Pancreas (tissue), 10 donors: Measurements from ENCODE around the gene CAMSAP3. TPM values are rescaled to one million over a fixed set of nuclear protein-coding genes. Genes with fewer than 3 reads are reported as not detected.
"Not testable (repeated sequence)": the region's sequence is repeated elsewhere in the genome, so short reads cannot be mapped to it uniquely, and the experiment has no call there.

ENCODE experiments used
- ATAC-seq, 4 donors: fragments of 200-7000 bp; cut with Tn5 transposase; one replicate each; pipeline versions ENCODE4 v1.8.0 to v1.9.1; 2020; ENCODE audit warnings: mild to moderate bottlenecking in 4 of 4, moderate library complexity in 4 of 4
- DNase-seq, 6 donors: peaks; one replicate each; pipeline ENCODE4 v3.0.0-alpha.2; 2020
- FAIRE-seq: peaks from 2 replicates; lab custom pipeline; 2012; peaks lifted over from hg19 to GRCh38; lab: Jason Lieb, UNC
- H3K27ac ChIP-seq, 4 donors: fragments of 200-600 bp; sonication (generic); 1 replicate in 3 of 4; 2 replicates in 1 of 4; pipeline versions ENCODE4 v1.5.0 to v1.8.0; 2020
- H3K27me3 ChIP-seq, 4 donors: fragments of 200-600 bp; one replicate each; pipeline ENCODE4 v1.8.0; 2021
- H3K36me3 ChIP-seq, 3 donors: fragments of 200-600 bp; sonication (generic) in 1 of 3; one replicate each; pipeline versions ENCODE4 v1.5.0 to v1.8.0; 2020 to 2021
- H3K4me1 ChIP-seq, 3 donors: fragments of 200-600 bp; one replicate each; pipeline ENCODE4 v1.8.0; 2021
- H3K4me3 ChIP-seq, 4 donors: fragments of 200-600 bp; sonication (generic) in 2 of 4; one replicate each; pipeline versions ENCODE4 v1.5.0 to v1.8.0; 2020 to 2021
- H3K9me3 ChIP-seq, 4 donors: fragments of 200-600 bp; one replicate each; pipeline ENCODE4 v1.8.0; 2021
- WGBS, 2 donors: extraction: QIAGEN DNeasy Blood & Tissue Kit; methylation state at CpG; one replicate each; pipeline ENCODE4 v1.1.7; 2013; 5-methylcytosine and 5-hydroxymethylcytosine counted together
- intact Hi-C, 3 donors: fragments of 100-400 bp; cut with DNase I; formaldehyde crosslinking; loops; one replicate each; pipeline versions ENCODE4 v1.11.1 to v1.14.2; 2022
- polyA plus RNA-seq, 2 donors: library from polyadenylated mRNA; stranded (reverse); fragments of 200-250 nt; gene quantifications; one replicate each; pipeline ENCODE4 v1.2.3, GENCODE V29; 2013
- total RNA-seq, 6 donors: library from RNA; stranded (reverse); fragmentation: NEBNext Ultra II Directional in 4 of 6; extraction: Animal tissue kit (Norgen Biotek cat#: 25700) in 4 of 6; gene quantifications; one replicate each; pipeline versions ENCODE4 v1.2.1 to v1.2.4, GENCODE V29; 2021 to 2023
- TF ChIP-seq, protein P1 (sequence below), 4 donors: fragments of 200-600 bp; sonication (generic) in 3 of 4; IDR thresholded peaks; one replicate each; pipeline versions ENCODE4 v1.5.0 to v1.8.0; 2021; ENCODE audit warnings: antibody characterized with exemption in 4 of 4
- donor health status: healthy with polysubstance abuse.
- donor health status: DM: no; HTN: no; CAD: no; lungs with moderate emphysema.
- donor health status: DM: no; HTN: no; CAD: no.
- donor health status: control.
- donor health status: control.
- donor health status: Bipolar disorder and iron deficiency.
- donor health status: DM: yes; HTN: yes; CAD: no.
- donor health status: DM: no; HTN: no; CAD: no.
- donor health status: DM: no; HTN: no; CAD: no.
- donor health status: DM: yes; HTN: yes; CAD: no.

CAMSAP3 gene
- total and polyA plus RNA-seq, 8 donors = 12.1 to 64.5 (median 23.5) TPM

DNA sequence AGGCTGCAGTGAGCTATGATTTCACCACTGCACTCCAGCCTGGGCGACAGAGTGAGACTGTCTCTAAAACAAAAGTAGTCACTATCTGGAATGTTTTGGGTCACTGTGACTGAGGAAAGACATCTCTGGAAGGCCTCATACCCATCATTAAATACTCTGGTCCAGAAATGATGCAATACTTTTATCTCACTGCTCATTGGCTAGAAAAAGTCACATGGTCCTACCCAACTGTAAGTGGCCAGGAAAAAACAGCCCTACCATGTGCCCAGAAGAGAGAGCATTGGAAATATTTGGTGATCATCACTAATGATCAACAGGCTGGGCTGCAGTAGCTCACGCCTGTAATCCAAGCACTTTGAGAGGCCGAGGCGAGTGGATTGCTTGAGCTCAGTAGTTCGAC lies 30.3 kb upstream of the CAMSAP3 start:
- no peak overlapping the region for H3K27ac ChIP-seq
- no peak overlapping the region for H3K4me3 ChIP-seq
- 55 to 79% methylated on average over 5 of the region's 5 CpGs for WGBS, 2 donors
- H3K36me3 ChIP-seq = no peaks in the 10 kb centered on the region
- intact Hi-C loops = loop anchor here (5.0 to 10.0 kb wide), 4 partner anchors 112 to 237 kb away; partner anchors contain the start of genes MCEMP1 (in 1 of the 3) and TRAPPC5 (in 1 of the 3)
- FAIRE-seq = no peak
- no peaks in the 10 kb centered on the region for H3K4me1 ChIP-seq
- ATAC-seq = no peak
- TF ChIP-seq, protein P1, sequence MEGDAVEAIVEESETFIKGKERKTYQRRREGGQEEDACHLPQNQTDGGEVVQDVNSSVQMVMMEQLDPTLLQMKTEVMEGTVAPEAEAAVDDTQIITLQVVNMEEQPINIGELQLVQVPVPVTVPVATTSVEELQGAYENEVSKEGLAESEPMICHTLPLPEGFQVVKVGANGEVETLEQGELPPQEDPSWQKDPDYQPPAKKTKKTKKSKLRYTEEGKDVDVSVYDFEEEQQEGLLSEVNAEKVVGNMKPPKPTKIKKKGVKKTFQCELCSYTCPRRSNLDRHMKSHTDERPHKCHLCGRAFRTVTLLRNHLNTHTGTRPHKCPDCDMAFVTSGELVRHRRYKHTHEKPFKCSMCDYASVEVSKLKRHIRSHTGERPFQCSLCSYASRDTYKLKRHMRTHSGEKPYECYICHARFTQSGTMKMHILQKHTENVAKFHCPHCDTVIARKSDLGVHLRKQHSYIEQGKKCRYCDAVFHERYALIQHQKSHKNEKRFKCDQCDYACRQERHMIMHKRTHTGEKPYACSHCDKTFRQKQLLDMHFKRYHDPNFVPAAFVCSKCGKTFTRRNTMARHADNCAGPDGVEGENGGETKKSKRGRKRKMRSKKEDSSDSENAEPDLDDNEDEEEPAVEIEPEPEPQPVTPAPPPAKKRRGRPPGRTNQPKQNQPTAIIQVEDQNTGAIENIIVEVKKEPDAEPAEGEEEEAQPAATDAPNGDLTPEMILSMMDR (IDR thresholded peaks at IDR 0.05) = no peak
- no peaks in the 10 kb centered on the region for H3K9me3 ChIP-seq
- H3K27me3 ChIP-seq = no peaks in the 10 kb centered on the region
- DNase-seq = no peak

DNA sequence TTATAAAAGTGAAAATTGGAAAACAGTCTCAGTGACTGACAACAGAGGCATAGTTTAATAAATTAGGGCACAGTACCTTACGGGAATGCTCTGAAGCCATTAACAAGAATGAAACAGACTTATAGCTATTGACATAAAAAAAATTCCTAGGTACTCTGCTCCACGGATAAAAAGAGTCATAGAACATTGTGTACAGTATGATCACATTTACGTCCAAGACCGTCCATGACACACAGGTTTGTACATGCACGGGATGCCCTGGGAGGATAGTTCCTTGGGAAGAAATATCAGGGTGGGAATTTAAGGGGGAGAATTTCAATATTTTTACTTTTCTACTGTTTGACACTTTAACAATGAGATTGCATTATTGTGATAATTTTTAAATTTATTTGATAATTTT lies 24.9 kb upstream of the CAMSAP3 start:
- Histone ChIP-seq H3K9me3 (no peaks in the 10 kb centered on the region), H3K27me3 (no peaks in the 10 kb centered on the region), H3K27ac (no peak overlapping the region), H3K4me1 (no peaks in the 10 kb centered on the region), H3K36me3 (no peaks in the 10 kb centered on the region), H3K4me3 (no peak overlapping the region)
- 62 to 70% methylated on average over 5 of the region's 5 CpGs for WGBS, 2 donors
- no peak for FAIRE-seq
- TF ChIP-seq, protein P1 (IDR thresholded peaks at IDR 0.05) = no peak
- intact Hi-C loops = no loop called here
- DNase-seq = no peak
- no peak for ATAC-seq

GRCh38 chr19:7575434-7576040 lies 20.1 kb upstream of the CAMSAP3 start:
- FAIRE-seq (peak; percentile 92), DNase-seq (no peak), ATAC-seq (no peak)
- intact Hi-C loops = no loop called here
- H3K27ac ChIP-seq = no peak overlapping the region
- H3K36me3 ChIP-seq = no peaks in the 10 kb centered on the region
- H3K4me1 ChIP-seq = no peaks in the 10 kb centered on the region
- 52 to 62% methylated on average over 9 of the region's 9 CpGs for WGBS, 2 donors
- TF ChIP-seq, protein P1 (IDR thresholded peaks at IDR 0.05) = no peak
- no peaks in the 10 kb centered on the region for H3K9me3 ChIP-seq
- H3K27me3 ChIP-seq = no peaks in the 10 kb centered on the region
- H3K4me3 ChIP-seq = no peak overlapping the region

GRCh38 chr19:7577422-7577821 lies 18.2 kb upstream of the CAMSAP3 start:
- intact Hi-C loops, H3K27me3 ChIP-seq, H3K4me3 ChIP-seq, FAIRE-seq, H3K36me3 ChIP-seq, DNase-seq, H3K4me1 ChIP-seq, H3K27ac ChIP-seq, H3K9me3 ChIP-seq, ATAC-seq: not testable (repeated sequence)
- 88 to 100% methylated on average over 1 of the region's 1 CpG for WGBS, 2 donors

- 40 to 56% methylated on average over 6 of the region's 6 CpGs for WGBS, 2 donors
These were observed 17.5 kb upstream of the CAMSAP3 start for GRCh38 chr19:7578127-7578526.

More at GRCh38 chr19:7578127-7578526, 17.5 kb upstream of the CAMSAP3 start:
- no peaks in the 10 kb centered on the region for H3K9me3 ChIP-seq
- no peak overlapping the region for H3K4me3 ChIP-seq
- no peak for FAIRE-seq
- intact Hi-C loops = no loop called here
- no peaks in the 10 kb centered on the region for H3K4me1 ChIP-seq
- H3K36me3 ChIP-seq = no peaks in the 10 kb centered on the region
- no peak for ATAC-seq
- TF ChIP-seq, protein P1 (IDR thresholded peaks at IDR 0.05) = no peak
- H3K27me3 ChIP-seq = no peaks in the 10 kb centered on the region
- H3K27ac ChIP-seq = no peak overlapping the region
- DNase-seq = no peak
